Fibroblast of pulmonary artery (primary cell): Measurements from ENCODE around the gene C22orf23.

Experiments
- DNase-seq: peaks from one replicate; pipeline ENCODE4 v3.0.0-alpha.2; 2010; ENCODE audit warnings: low read depth
- H3K4me3 ChIP-seq: replicated peaks from 2 replicates; pipeline ENCODE4 v1.5.1; 2011; ENCODE audit warnings: low read depth, mild to moderate bottlenecking, control low read depth, low read length, moderate library complexity
- TF ChIP-seq, protein P1 (sequence below): IDR thresholded peaks from 2 replicates; pipeline ENCODE4 v1.5.1; 2011; ENCODE audit warnings: mild to moderate bottlenecking, control low read depth, low read length, inconsistent platforms; ENCODE audit errors: missing control alignments

Gene C22orf23

DNA sequence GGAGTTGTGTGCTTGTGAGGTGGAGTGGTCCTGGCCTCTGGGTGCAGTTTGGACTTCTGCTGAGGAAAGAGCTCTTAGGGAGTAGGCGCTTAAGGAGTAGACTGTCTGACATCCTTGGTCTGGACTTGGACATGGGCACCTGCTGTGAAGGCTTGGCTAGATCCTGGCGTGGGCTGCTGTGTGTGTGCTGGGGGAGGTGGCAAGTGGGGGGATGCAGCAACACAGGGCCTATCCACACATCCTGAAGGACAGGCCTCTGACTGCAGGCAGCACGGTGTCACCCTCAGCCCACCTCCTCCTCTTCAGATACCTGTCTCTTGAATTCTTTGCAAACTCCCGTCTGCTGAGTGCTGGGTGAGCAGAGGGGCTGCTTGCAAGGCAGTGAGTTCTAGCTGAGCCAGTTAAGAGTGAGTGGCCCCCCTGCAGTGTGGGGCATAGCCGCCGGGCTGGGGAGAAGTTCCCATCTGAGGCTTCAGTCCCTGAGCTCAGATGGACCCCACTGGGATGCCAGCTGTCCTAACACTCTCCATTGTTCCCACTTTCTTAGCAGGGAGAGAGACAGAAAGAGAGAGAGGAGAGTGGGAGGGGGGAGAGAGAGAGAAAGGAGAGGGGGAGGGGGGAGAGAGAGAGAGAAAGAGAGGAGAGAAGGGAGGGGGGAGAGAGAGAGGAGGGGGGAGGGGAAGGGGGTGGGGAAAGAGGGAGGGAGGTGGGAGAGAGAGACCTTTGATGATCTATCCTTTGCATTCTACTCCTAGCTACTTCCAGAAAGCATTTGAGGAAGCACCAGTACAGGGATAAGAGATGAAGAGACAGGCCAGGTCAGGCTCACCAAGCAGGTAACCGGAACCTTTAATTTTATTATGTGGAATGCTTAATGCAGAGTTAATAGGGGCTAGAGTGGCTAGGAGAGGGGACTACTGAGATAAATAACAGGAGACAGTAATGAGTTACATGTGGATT, 18.4 kb upstream of the C22orf23 start:
- TF ChIP-seq, protein P1, sequence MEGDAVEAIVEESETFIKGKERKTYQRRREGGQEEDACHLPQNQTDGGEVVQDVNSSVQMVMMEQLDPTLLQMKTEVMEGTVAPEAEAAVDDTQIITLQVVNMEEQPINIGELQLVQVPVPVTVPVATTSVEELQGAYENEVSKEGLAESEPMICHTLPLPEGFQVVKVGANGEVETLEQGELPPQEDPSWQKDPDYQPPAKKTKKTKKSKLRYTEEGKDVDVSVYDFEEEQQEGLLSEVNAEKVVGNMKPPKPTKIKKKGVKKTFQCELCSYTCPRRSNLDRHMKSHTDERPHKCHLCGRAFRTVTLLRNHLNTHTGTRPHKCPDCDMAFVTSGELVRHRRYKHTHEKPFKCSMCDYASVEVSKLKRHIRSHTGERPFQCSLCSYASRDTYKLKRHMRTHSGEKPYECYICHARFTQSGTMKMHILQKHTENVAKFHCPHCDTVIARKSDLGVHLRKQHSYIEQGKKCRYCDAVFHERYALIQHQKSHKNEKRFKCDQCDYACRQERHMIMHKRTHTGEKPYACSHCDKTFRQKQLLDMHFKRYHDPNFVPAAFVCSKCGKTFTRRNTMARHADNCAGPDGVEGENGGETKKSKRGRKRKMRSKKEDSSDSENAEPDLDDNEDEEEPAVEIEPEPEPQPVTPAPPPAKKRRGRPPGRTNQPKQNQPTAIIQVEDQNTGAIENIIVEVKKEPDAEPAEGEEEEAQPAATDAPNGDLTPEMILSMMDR, result no peak
- no peak for DNase-seq

GRCh38 chr22:37970864-37971263, 17.5 kb upstream of the C22orf23 start:
- no peak overlapping the region for H3K4me3 ChIP-seq
- no peak for DNase-seq
- TF ChIP-seq, protein P1, result no peak

More for the DNA sequence above, 18.4 kb upstream of the C22orf23 start:
- no peak overlapping the region for H3K4me3 ChIP-seq

DNA sequence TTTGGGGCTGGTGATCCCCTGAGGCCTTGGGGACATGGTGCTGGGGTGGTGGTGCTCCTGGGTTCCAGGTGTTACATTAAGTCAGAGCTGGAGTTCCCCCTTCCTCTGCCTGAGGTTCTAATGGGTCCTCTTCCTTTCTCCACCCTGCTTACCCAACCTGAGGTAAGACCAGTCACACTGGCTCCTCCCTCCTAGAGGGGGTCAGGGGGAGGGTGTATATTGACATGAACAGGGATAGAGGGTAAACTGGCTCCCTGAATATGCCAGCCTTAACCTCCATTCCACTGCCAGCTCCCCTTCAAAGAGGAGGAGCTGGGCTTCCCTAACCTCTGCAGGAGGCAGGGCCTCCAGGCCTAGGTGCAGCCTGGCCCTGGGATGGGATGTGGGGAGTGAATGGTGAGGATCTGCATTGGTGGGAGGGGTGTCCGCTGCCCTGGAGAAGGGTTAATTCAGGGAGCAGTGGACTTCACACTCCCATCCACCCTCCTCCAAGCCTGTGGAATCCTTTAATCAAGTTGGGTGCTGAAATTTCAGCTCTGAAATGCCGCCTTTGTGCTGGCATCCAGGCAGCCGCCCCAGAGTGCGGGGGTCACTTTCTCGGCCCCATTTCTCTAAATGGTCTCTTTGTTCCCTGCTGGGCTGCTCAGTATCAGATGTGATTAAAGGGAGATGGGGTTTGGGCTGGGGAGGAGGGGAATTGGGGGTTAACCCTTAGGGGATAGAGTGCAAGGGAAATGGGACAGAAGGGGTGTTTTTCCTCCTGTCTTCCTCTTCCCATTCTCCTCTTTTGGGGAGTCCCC, 15.3 kb upstream of the C22orf23 start:
- H3K4me3 ChIP-seq, result no peak overlapping the region
- no peak for DNase-seq
- TF ChIP-seq, protein P1, result no peak

- DNase-seq, result no peak
- TF ChIP-seq, protein P1, result no peak
- no peak overlapping the region for H3K4me3 ChIP-seq
Measured at GRCh38 chr22:37967637-37968451, 14.4 kb upstream of the C22orf23 start.

DNA sequence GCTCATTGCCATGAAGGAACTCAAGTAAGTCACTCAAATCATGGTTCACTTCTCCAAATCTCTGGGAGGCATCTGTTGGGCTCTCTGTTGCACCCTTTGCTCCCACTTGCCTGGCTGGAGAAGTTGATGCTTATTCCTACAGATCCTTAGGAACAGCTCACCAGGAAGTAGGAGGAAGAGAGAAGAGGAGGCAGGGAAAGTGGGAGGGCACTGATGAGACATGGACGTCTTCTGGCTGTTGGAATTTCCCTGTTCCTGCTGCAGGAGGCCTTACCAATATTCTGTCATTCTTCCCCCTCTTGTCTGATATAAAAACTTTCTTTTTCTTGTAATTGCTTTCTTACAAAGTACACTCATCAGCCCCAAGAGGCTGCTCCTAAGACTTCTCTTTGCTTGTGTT, 13.7 kb upstream of the C22orf23 start:
- no peak overlapping the region for H3K4me3 ChIP-seq
- peak; percentile 26 for DNase-seq
- TF ChIP-seq, protein P1, result no peak

- peak; percentile 23 for DNase-seq
- H3K4me3 ChIP-seq, result no peak overlapping the region
- TF ChIP-seq, protein P1, result no peak
Measured at GRCh38 chr22:37965940-37966664, 12.7 kb upstream of the C22orf23 start.
